Cardiac muscle cell (in vitro differentiated cells and primary cell): ENCODE data around the gene CBR3. TPM values are rescaled to one million over a fixed set of nuclear protein-coding genes. Genes with fewer than 3 reads are reported as not detected.
"Not testable (repeated sequence)": the region's sequence is repeated elsewhere in the genome, so short reads cannot be mapped to it uniquely, and the experiment has no call there.

ENCODE experiments used
- DNase-seq, 2 donors: peaks; one replicate each; pipeline versions ENCODE4 v3.0.0 to v3.0.0-alpha.2; 2010 to 2017; ENCODE audit warnings: low read depth in 1 of 2, low spot score in 1 of 2
- H3K27ac ChIP-seq: fragments of 200-600 bp; sonication (generic); 2 replicates; pipeline ENCODE4 v1.5.1; 2016
- H3K27me3 ChIP-seq: fragments of 200-600 bp; sonication (generic); 2 replicates; pipeline ENCODE4 v1.6.0; 2016; ENCODE audit warnings: control low read depth
- H3K36me3 ChIP-seq: fragments of 200-600 bp; sonication (generic); 2 replicates; pipeline ENCODE4 v1.5.1; 2016; ENCODE audit warnings: control low read depth
- H3K4me1 ChIP-seq: fragments of 200-600 bp; sonication (generic); 2 replicates; pipeline ENCODE4 v1.8.1; 2017; ENCODE audit warnings: low read depth, mild to moderate bottlenecking, mixed run types
- H3K4me3 ChIP-seq: fragments of 200-600 bp; sonication (generic); 2 replicates; pipeline ENCODE4 v1.5.1; 2016; ENCODE audit warnings: mild to moderate bottlenecking
- H3K9me3 ChIP-seq: fragments of 200-600 bp; sonication (generic); 2 replicates; pipeline ENCODE4 v1.5.1; 2017; ENCODE audit warnings: low read depth, mild to moderate bottlenecking, control low read depth
- CTCF ChIP-seq: IDR thresholded peaks from 2 replicates; pipeline ENCODE4 v1.5.1; 2012; ENCODE audit warnings: low read depth, mild to moderate bottlenecking, low read length
- polyA plus RNA-seq: library from polyadenylated mRNA; unstranded; fragments of >200 nt; fragmentation: Nextera tagmentation; extraction: Ambion mirVana; gene quantifications from 2 replicates; pipeline ENCODE4 v1.2.1, GENCODE V29; 2016
- total RNA-seq: library from RNA; depleted of rRNA; stranded (reverse); fragments of >200 nt; gene quantifications from 2 replicates; pipeline ENCODE4 v1.2.3, GENCODE V29; 2016

The CBR3 gene
- total and polyA plus RNA-seq, 2 experiments from 2014 or later, result not detected

GRCh38 chr21:36127250-36127904 lies 7.5 kb upstream of the CBR3 start:
- no peak overlapping the region for H3K27ac ChIP-seq
- DNase-seq, result no peak
- no peaks in the 10 kb centered on the region for H3K9me3 ChIP-seq
- no peak overlapping the region for H3K4me3 ChIP-seq
- peaks cover 16% of the 10 kb centered on the region for H3K27me3 ChIP-seq
- no peaks in the 10 kb centered on the region for H3K36me3 ChIP-seq
- TF ChIP-seq CTCF, result no peak
- no peaks in the 10 kb centered on the region for H3K4me1 ChIP-seq

GRCh38 chr21:36127977-36128376 lies 6.9 kb upstream of the CBR3 start:
- Histone ChIP-seq H3K4me1 (no peaks in the 10 kb centered on the region), H3K9me3 (no peaks in the 10 kb centered on the region), H3K4me3 (no peak overlapping the region), H3K36me3 (no peaks in the 10 kb centered on the region), H3K27ac (no peak overlapping the region), H3K27me3 (peaks cover 22% of the 10 kb centered on the region)
- no peak for TF ChIP-seq CTCF
- no peak for DNase-seq

- Histone ChIP-seq H3K4me1 (no peaks in the 10 kb centered on the region), H3K4me3 (no peak overlapping the region), H3K27ac (no peak overlapping the region), H3K36me3 (no peaks in the 10 kb centered on the region), H3K9me3 (no peaks in the 10 kb centered on the region), H3K27me3 (peaks cover 34% of the 10 kb centered on the region)
- no peak for TF ChIP-seq CTCF
- no peak for DNase-seq
Measured at GRCh38 chr21:36129219-36129618, 5.7 kb upstream of the CBR3 start.

GRCh38 chr21:36130414-36130762 lies 4.5 kb upstream of the CBR3 start:
- H3K27me3 ChIP-seq, result peaks cover 46% of the 10 kb centered on the region
- peak overlapping the region; percentile 24 for H3K4me3 ChIP-seq
- H3K27ac ChIP-seq, H3K9me3 ChIP-seq, DNase-seq, H3K36me3 ChIP-seq, H3K4me1 ChIP-seq: not testable (repeated sequence)

- not testable (repeated sequence) for DNase-seq, H3K27ac ChIP-seq, H3K36me3 ChIP-seq, H3K4me1 ChIP-seq, H3K9me3 ChIP-seq, H3K4me3 ChIP-seq
- peaks cover 50% of the 10 kb centered on the region for H3K27me3 ChIP-seq
Measured at GRCh38 chr21:36130839-36131238, 4.0 kb upstream of the CBR3 start.

- no peak for DNase-seq
- H3K36me3 ChIP-seq, result no peaks in the 10 kb centered on the region
- H3K4me1 ChIP-seq, result peaks cover 4% of the 10 kb centered on the region
- H3K9me3 ChIP-seq, result no peaks in the 10 kb centered on the region
- peaks cover 69% of the 10 kb centered on the region for H3K27me3 ChIP-seq
- no peak overlapping the region for H3K4me3 ChIP-seq
- H3K27ac ChIP-seq, result no peak overlapping the region
- TF ChIP-seq CTCF, result no peak
Measured at GRCh38 chr21:36132696-36133095, 2.2 kb upstream of the CBR3 start.
